ENCODE results near the gene CLINT1.
"Not testable (repeated sequence)": the region's sequence is repeated elsewhere in the genome, so short reads cannot be mapped to it uniquely, and the experiment has no call there.

Gene CLINT1

GRCh38 chr5:157860898-157861890 lies 2.2 kb upstream of the CLINT1 start:
- no peak for DNase-seq

GRCh38 chr5:157859227-157859575 lies 256 bp upstream of the CLINT1 start:
- no peak for DNase-seq

GRCh38 chr5:157857816-157858526 lies 974 bp downstream of the CLINT1 start:
- DNase-seq = no peak

- DNase-seq = peak; percentile 26
These were observed 3.4 kb downstream of the CLINT1 start for GRCh38 chr5:157855404-157855994.

GRCh38 chr5:157853365-157853764 lies 5.6 kb downstream of the CLINT1 start:
- not testable (repeated sequence) for DNase-seq

- no peak for DNase-seq
These were observed 12.9 kb downstream of the CLINT1 start for GRCh38 chr5:157845914-157846598.

- DNase-seq = no peak
These were observed 16.2 kb downstream of the CLINT1 start for GRCh38 chr5:157842787-157843186.

GRCh38 chr5:157842185-157842584 lies 16.8 kb downstream of the CLINT1 start:
- DNase-seq = no peak

- DNase-seq = no peak
These were observed 19.7 kb downstream of the CLINT1 start for GRCh38 chr5:157839157-157839795.

- DNase-seq = no peak
These were observed 22.7 kb downstream of the CLINT1 start for GRCh38 chr5:157836121-157836753.

- DNase-seq = no peak
These were observed 23.9 kb downstream of the CLINT1 start for GRCh38 chr5:157835041-157835440.

- no peak for DNase-seq
These were observed 29.9 kb downstream of the CLINT1 start for GRCh38 chr5:157828944-157829639.

GRCh38 chr5:157828105-157828943 lies 30.6 kb downstream of the CLINT1 start:
- no peak for DNase-seq

- DNase-seq = no peak
These were observed 31.5 kb downstream of the CLINT1 start for GRCh38 chr5:157827423-157827822.

- DNase-seq = no peak
These were observed 35.3 kb downstream of the CLINT1 start for GRCh38 chr5:157823655-157824054.

GRCh38 chr5:157821822-157822622 lies 36.9 kb downstream of the CLINT1 start:
- no peak for DNase-seq

- DNase-seq = no peak
These were observed 37.5 kb downstream of the CLINT1 start for GRCh38 chr5:157821405-157821804.

- no peak for DNase-seq
These were observed 38.2 kb downstream of the CLINT1 start for GRCh38 chr5:157820593-157821252.

Data from 8988T (cell line).